Measurements from ENCODE around the gene RXRA.

RXRA gene

GRCh38 chr9:134442486-134443173, 116.4 kb downstream of the RXRA start:
- no CpG with 5 or more reads among the region's 21 CpGs for whole genome bisulfite sequencing, 2 donors (ENCODE audit: extremely low coverage in 2 of 2, insufficient read length in 2 of 2, insufficient replicate concordance in 1 of 2)
- H4K91ac ChIP-seq (ENCODE audit: low read depth, low read length, poor library complexity): no peak overlapping the region
- peak overlapping the region; percentile 76 for H3K14ac ChIP-seq (ENCODE audit: low read length)
- H2AK5ac ChIP-seq (ENCODE audit: low read depth, low read length): peak overlapping the region; percentile 94
- H3K4me3 ChIP-seq (ENCODE audit: low read length in 2 of 2): no peak overlapping the region
- H3K79me1 ChIP-seq (ENCODE audit: low read depth, low read length): no peaks in the 10 kb centered on the region
- peak overlapping the region; percentile 94 for H3K18ac ChIP-seq (ENCODE audit: low read length)
- peak overlapping the region; percentile 78 for H3K4ac ChIP-seq (ENCODE audit: low read length)
- H3K9ac ChIP-seq (ENCODE audit: low read depth, low read length, poor library complexity): peak overlapping the region; percentile 30
- peaks cover 0 to 1% of the 10 kb centered on the region in 2 donors for H3K36me3 ChIP-seq (replicated peaks in 1 of 2; ENCODE audit: control insufficient read depth in 2 of 2, insufficient read depth in 2 of 2, low read length in 2 of 2)
- no peak overlapping the region for H3K4me2 ChIP-seq (ENCODE audit: insufficient read depth, low read length, poor library complexity, severe bottlenecking)
- no peak overlapping the region for H2BK5ac ChIP-seq (ENCODE audit: low read length)
- no peak overlapping the region for H2AFZ ChIP-seq (ENCODE audit: low read length)
- peak overlapping the region; percentile 23 for H4K8ac ChIP-seq (ENCODE audit: low read depth, low read length)
- DNase-seq (ENCODE audit: low spot score): no peak
- H3K27ac ChIP-seq (replicated peaks; ENCODE audit: low read length): no peak overlapping the region
- H3K9me3 ChIP-seq (replicated peaks in 1 of 2; ENCODE audit: control insufficient read depth in 2 of 2, insufficient read depth in 1 of 2, low read depth in 1 of 2, low read length in 2 of 2): peaks cover 0 to 7% of the 10 kb centered on the region in 2 donors
- H3K27me3 ChIP-seq (ENCODE audit: control insufficient read depth in 3 of 3, insufficient read depth in 3 of 3, low read depth in 1 of 3, low read length in 3 of 3): no peaks in the 10 kb centered on the region
- no peak overlapping the region for H2BK120ac ChIP-seq (ENCODE audit: low read depth, low read length)
- peak overlapping the region; percentile 88 for H3K23ac ChIP-seq (ENCODE audit: low read depth, low read length, poor library complexity)
- H2BK15ac ChIP-seq (ENCODE audit: low read length): no peak overlapping the region
- H3K4me1 ChIP-seq (ENCODE audit: control insufficient read depth in 2 of 2, insufficient read depth in 1 of 2, low read depth in 1 of 2, low read length in 2 of 2): peaks cover 14 to 17% of the 10 kb centered on the region in 2 donors
- no peak overlapping the region for H2BK12ac ChIP-seq (ENCODE audit: low read length)

DNA sequence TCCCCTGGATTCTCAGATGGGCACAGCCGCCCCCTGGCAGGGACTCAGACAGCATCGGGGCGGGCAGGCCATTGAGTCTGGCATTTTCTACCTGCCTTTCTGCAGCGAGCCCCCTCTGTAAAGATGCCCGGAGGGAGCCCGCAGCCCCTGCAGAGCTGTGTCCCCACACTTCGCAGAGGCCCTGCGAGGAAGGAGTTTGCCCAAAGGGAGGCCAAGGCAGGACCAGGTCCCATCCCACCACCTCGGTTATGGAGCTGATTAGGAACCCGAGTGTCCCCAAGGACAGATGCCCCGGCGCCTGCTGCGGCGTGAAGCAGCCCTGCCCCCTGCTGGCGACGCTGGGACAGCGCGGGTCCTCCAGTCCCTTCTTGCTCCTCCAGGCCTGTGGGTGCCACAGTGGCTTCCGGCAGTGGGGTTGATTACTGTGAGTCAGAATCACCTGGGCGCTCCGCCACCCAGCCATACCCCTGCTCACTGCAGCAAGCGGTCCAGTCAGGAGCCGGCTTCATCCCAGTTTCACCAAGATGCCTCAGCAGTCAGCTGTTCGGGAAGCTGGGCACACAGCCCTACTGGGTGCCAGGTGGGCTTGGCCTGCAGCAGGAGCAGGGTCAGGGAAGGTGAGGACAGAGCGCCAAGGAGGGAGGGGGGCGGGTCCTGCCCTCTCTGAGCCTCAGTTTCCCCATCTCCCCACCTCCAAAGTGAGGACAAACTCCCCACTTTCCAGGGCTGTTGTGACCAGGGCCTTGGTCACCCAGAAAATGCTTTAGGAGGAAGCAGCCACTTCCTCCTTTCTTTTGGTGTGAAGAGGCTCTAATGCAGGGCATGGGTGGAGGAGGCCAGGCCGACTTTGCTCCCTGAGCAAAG, 117.2 kb downstream of the RXRA start:
- Histone ChIP-seq H2BK120ac (ENCODE audit: low read depth, low read length) (no peak overlapping the region), H3K14ac (ENCODE audit: low read length) (no peak overlapping the region), H3K18ac (ENCODE audit: low read length) (peak overlapping the region; percentile 94), H3K4me2 (ENCODE audit: insufficient read depth, low read length, poor library complexity, severe bottlenecking) (no peak overlapping the region), H3K9ac (ENCODE audit: low read depth, low read length, poor library complexity) (peak overlapping the region; percentile 47), H4K91ac (ENCODE audit: low read depth, low read length, poor library complexity) (no peak overlapping the region), H2AFZ (ENCODE audit: low read length) (no peak overlapping the region), H2BK12ac (ENCODE audit: low read length) (no peak overlapping the region), H3K27me3 (ENCODE audit: control insufficient read depth in 3 of 3, insufficient read depth in 3 of 3, low read depth in 1 of 3, low read length in 3 of 3) (no peaks in the 10 kb centered on the region), H2BK5ac (ENCODE audit: low read length) (no peak overlapping the region), H3K4ac (ENCODE audit: low read length) (peak overlapping the region; percentile 78), H2BK15ac (ENCODE audit: low read length) (peak overlapping the region; percentile 87), H3K27ac (replicated peaks; ENCODE audit: low read length) (no peak overlapping the region), H4K8ac (ENCODE audit: low read depth, low read length) (peak overlapping the region; percentile 23), H3K79me1 (ENCODE audit: low read depth, low read length) (no peaks in the 10 kb centered on the region), H3K36me3 (replicated peaks in 1 of 2; ENCODE audit: control insufficient read depth in 2 of 2, insufficient read depth in 2 of 2, low read length in 2 of 2) (peaks cover 0 to 1% of the 10 kb centered on the region in 2 donors), H2AK5ac (ENCODE audit: low read depth, low read length) (peak overlapping the region; percentile 94), H3K4me3 (ENCODE audit: low read length in 2 of 2) (no peak overlapping the region), H3K9me3 (replicated peaks in 1 of 2; ENCODE audit: control insufficient read depth in 2 of 2, insufficient read depth in 1 of 2, low read depth in 1 of 2, low read length in 2 of 2) (peaks cover under 1 to 9% of the 10 kb centered on the region in 2 donors), H3K23ac (ENCODE audit: low read depth, low read length, poor library complexity) (peak overlapping the region; percentile 88), H3K4me1 (ENCODE audit: control insufficient read depth in 2 of 2, insufficient read depth in 1 of 2, low read depth in 1 of 2, low read length in 2 of 2) (peaks cover 13% of the 10 kb centered on the region in 2 donors)
- DNase-seq (ENCODE audit: low spot score): peak; percentile 70
- no CpG with 5 or more reads among the region's 27 CpGs for WGBS, 2 donors (ENCODE audit: extremely low coverage in 2 of 2, insufficient read length in 2 of 2, insufficient replicate concordance in 1 of 2)

DNA sequence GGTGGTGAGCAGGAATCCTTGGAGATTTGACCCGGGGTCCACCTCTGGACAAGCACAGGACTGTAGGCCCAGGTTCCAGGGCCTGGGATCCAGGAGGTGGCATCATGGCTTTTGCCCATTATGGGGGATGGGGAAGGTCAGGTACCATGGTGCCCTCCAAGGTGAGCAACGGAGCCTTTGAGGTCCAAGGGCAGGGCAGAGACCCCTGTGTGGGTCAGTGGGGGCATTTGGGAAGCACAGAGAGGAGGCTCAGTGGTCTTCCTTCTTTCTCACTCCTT, 117.7 kb downstream of the RXRA start:
- no CpG with 5 or more reads among the region's 2 CpGs for WGBS, 2 donors (ENCODE audit: extremely low coverage in 2 of 2, insufficient read length in 2 of 2, insufficient replicate concordance in 1 of 2)
- H3K14ac ChIP-seq (ENCODE audit: low read length): no peak overlapping the region

DNA sequence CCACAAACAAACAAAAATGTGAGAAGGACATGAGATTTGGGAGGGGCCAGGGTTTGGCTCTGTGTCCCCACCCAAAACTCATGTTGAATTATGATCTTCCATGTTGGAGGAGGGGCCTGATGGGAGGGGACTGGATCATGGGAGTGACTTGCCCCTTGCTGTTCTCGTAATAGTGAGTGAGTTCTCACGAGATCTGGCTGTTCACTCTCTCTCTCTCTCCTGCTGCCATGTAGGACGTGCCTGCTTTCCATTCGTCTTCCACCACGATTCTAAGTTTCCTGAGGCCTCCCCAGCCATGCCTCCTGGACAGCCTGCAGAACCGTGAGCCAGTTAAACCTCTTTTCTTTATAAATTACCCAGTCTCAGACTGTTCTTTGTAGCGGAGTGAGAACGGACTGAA, 118.7 kb downstream of the RXRA start:
- DNase-seq (ENCODE audit: low spot score): no peak
- H3K79me1 ChIP-seq (ENCODE audit: low read depth, low read length): no peaks in the 10 kb centered on the region
- no peak overlapping the region for H3K4ac ChIP-seq (ENCODE audit: low read length)
- no peak overlapping the region for H3K14ac ChIP-seq (ENCODE audit: low read length)
- H3K27me3 ChIP-seq (ENCODE audit: control insufficient read depth in 3 of 3, insufficient read depth in 3 of 3, low read depth in 1 of 3, low read length in 3 of 3): no peaks in the 10 kb centered on the region
- H3K4me2 ChIP-seq (ENCODE audit: insufficient read depth, low read length, poor library complexity, severe bottlenecking): no peak overlapping the region
- H3K9me3 ChIP-seq (replicated peaks in 1 of 2; ENCODE audit: control insufficient read depth in 2 of 2, insufficient read depth in 1 of 2, low read depth in 1 of 2, low read length in 2 of 2): peaks cover 9 to 15% of the 10 kb centered on the region in 2 donors
- no peak overlapping the region for H3K9ac ChIP-seq (ENCODE audit: low read depth, low read length, poor library complexity)
- H3K18ac ChIP-seq (ENCODE audit: low read length): no peak overlapping the region
- H3K36me3 ChIP-seq (replicated peaks in 1 of 2; ENCODE audit: control insufficient read depth in 2 of 2, insufficient read depth in 2 of 2, low read length in 2 of 2): peaks cover 0 to 1% of the 10 kb centered on the region in 2 donors
- no peak overlapping the region for H2BK12ac ChIP-seq (ENCODE audit: low read length)
- no peak overlapping the region for H2BK120ac ChIP-seq (ENCODE audit: low read depth, low read length)
- H2AFZ ChIP-seq (ENCODE audit: low read length): no peak overlapping the region
- no peak overlapping the region for H2BK5ac ChIP-seq (ENCODE audit: low read length)
- no peak overlapping the region for H3K27ac ChIP-seq (replicated peaks; ENCODE audit: low read length)
- no peak overlapping the region for H4K91ac ChIP-seq (ENCODE audit: low read depth, low read length, poor library complexity)
- H4K8ac ChIP-seq (ENCODE audit: low read depth, low read length): no peak overlapping the region
- H2AK5ac ChIP-seq (ENCODE audit: low read depth, low read length): no peak overlapping the region
- no CpG with 5 or more reads among the region's 8 CpGs for WGBS, 2 donors (ENCODE audit: extremely low coverage in 2 of 2, insufficient read length in 2 of 2, insufficient replicate concordance in 1 of 2)
- no peak overlapping the region for H2BK15ac ChIP-seq (ENCODE audit: low read length)
- no peak overlapping the region for H3K23ac ChIP-seq (ENCODE audit: low read depth, low read length, poor library complexity)
- no peak overlapping the region for H3K4me3 ChIP-seq (ENCODE audit: low read length in 2 of 2)
- peaks cover 15 to 16% of the 10 kb centered on the region in 2 donors for H3K4me1 ChIP-seq (ENCODE audit: control insufficient read depth in 2 of 2, insufficient read depth in 1 of 2, low read depth in 1 of 2, low read length in 2 of 2)

More for the DNA sequence above, 117.7 kb downstream of the RXRA start:
- H3K4ac ChIP-seq (ENCODE audit: low read length): no peak overlapping the region
- H4K91ac ChIP-seq (ENCODE audit: low read depth, low read length, poor library complexity): no peak overlapping the region
- H3K9me3 ChIP-seq (replicated peaks in 1 of 2; ENCODE audit: control insufficient read depth in 2 of 2, insufficient read depth in 1 of 2, low read depth in 1 of 2, low read length in 2 of 2): peaks cover 6 to 13% of the 10 kb centered on the region in 2 donors
- H2BK12ac ChIP-seq (ENCODE audit: low read length): no peak overlapping the region
- peaks cover 13% of the 10 kb centered on the region in 2 donors for H3K4me1 ChIP-seq (ENCODE audit: control insufficient read depth in 2 of 2, insufficient read depth in 1 of 2, low read depth in 1 of 2, low read length in 2 of 2)
- peak overlapping the region; percentile 87 for H2BK15ac ChIP-seq (ENCODE audit: low read length)
- H3K27ac ChIP-seq (replicated peaks; ENCODE audit: low read length): no peak overlapping the region
- peak overlapping the region; percentile 86 for H2AK5ac ChIP-seq (ENCODE audit: low read depth, low read length)
- H3K23ac ChIP-seq (ENCODE audit: low read depth, low read length, poor library complexity): no peak overlapping the region
- no peak overlapping the region for H2BK120ac ChIP-seq (ENCODE audit: low read depth, low read length)
- H3K36me3 ChIP-seq (replicated peaks in 1 of 2; ENCODE audit: control insufficient read depth in 2 of 2, insufficient read depth in 2 of 2, low read length in 2 of 2): peaks cover 0 to 1% of the 10 kb centered on the region in 2 donors
- H2AFZ ChIP-seq (ENCODE audit: low read length): no peak overlapping the region
- H2BK5ac ChIP-seq (ENCODE audit: low read length): no peak overlapping the region
- H3K4me2 ChIP-seq (ENCODE audit: insufficient read depth, low read length, poor library complexity, severe bottlenecking): no peak overlapping the region
- H3K27me3 ChIP-seq (ENCODE audit: control insufficient read depth in 3 of 3, insufficient read depth in 3 of 3, low read depth in 1 of 3, low read length in 3 of 3): no peaks in the 10 kb centered on the region
- H3K79me1 ChIP-seq (ENCODE audit: low read depth, low read length): no peaks in the 10 kb centered on the region
- no peak overlapping the region for H3K4me3 ChIP-seq (ENCODE audit: low read length in 2 of 2)
- H4K8ac ChIP-seq (ENCODE audit: low read depth, low read length): no peak overlapping the region
- no peak overlapping the region for H3K9ac ChIP-seq (ENCODE audit: low read depth, low read length, poor library complexity)
- no peak for DNase-seq (ENCODE audit: low spot score)
- no peak overlapping the region for H3K18ac ChIP-seq (ENCODE audit: low read length)

Data from neuronal stem cell (in vitro differentiated cells).